HepG2 (cell line): ENCODE data around the gene PGA3. TPM values are rescaled to one million over a fixed set of nuclear protein-coding genes. Genes with fewer than 3 reads are reported as not detected.

Experiments
- DDIT3 ChIP-seq: sonication (generic); formaldehyde crosslinking; IDR thresholded peaks from 2 replicates; pipeline ENCODE4 v1.4.0; 2020; ENCODE audit warnings: mild to moderate bottlenecking, missing genetic modification reagents
- GABPA ChIP-seq, 2 experiments: IDR thresholded peaks; 2 replicates each; pipeline ENCODE4 v1.6.1; 2011 to 2016; ENCODE audit warnings: low read depth in 2 of 2, low read length in 1 of 2, missing biosample characterization in 1 of 2, missing genetic modification characterization in 1 of 2
- HNF4G ChIP-seq, 2 experiments: sonication (generic) in 1 of 2; formaldehyde crosslinking in 1 of 2; IDR thresholded peaks; 2 replicates each; pipeline versions ENCODE4 v1.4.0 to v1.6.1; 2011 to 2020; ENCODE audit warnings: borderline replicate concordance in 2 of 2, low read depth in 2 of 2, mild to moderate bottlenecking in 2 of 2, low read length in 1 of 2, missing genetic modification reagents in 1 of 2, moderate library complexity in 1 of 2
- PLSCR1 ChIP-seq: sonication (generic); formaldehyde crosslinking; IDR thresholded peaks from 2 replicates; pipeline ENCODE4 v1.5.0; 2020; ENCODE audit warnings: missing genetic modification reagents, mild to moderate bottlenecking, borderline replicate concordance
- PTBP1 ChIP-seq: fragments of 200-400 bp; formaldehyde crosslinking; IDR thresholded peaks from 2 replicates; pipeline ENCODE4 v1.6.1; 2018; ENCODE audit warnings: low read length, low read depth; ENCODE audit not compliant: poor library complexity, severe bottlenecking
- RFX5 ChIP-seq: IDR thresholded peaks from 2 replicates; pipeline ENCODE4 v1.6.1; 2011; ENCODE audit warnings: low read depth, low read length, improper control_type of control experiment
- SAP130 ChIP-seq: IDR thresholded peaks from 2 replicates; pipeline ENCODE4 v1.6.1; 2016; ENCODE audit warnings: low read depth
- SMARCC2 ChIP-seq: fragments of 450-650 bp; IDR thresholded peaks from 2 replicates; pipeline ENCODE4 v1.6.1; 2017; ENCODE audit warnings: antibody characterized with exemption, mild to moderate bottlenecking
- SRSF4 ChIP-seq: fragments of 200-400 bp; formaldehyde crosslinking; IDR thresholded peaks from one replicate; pipeline ENCODE4 v1.6.1; 2018; ENCODE audit warnings: mild to moderate bottlenecking, low read depth, low read length, moderate library complexity; ENCODE audit not compliant: poor library complexity, severe bottlenecking
- ZNF460 ChIP-seq: sonication (generic); formaldehyde crosslinking; IDR thresholded peaks from 2 replicates; pipeline ENCODE4 v1.5.1; 2020; ENCODE audit warnings: missing genetic modification reagents, mild to moderate bottlenecking, borderline replicate concordance
- polyA plus RNA-seq, 8 experiments: library from polyadenylated mRNA; depleted of rRNA in 3 of 8; stranded (reverse) in 7 of 8; unstranded in 1 of 8; fragments of >200 nt; fragmentation: Illumina TruSeq in 4 of 8; extraction: Trizol in 4 of 8; gene quantifications; 2 replicates each; pipeline versions ENCODE4 v1.2.1 to v1.2.3, GENCODE V29; 2011 to 2016; ENCODE audit warnings: low read depth in 4 of 8, missing spikeins in 1 of 8, mixed read lengths in 1 of 8; ENCODE audit not compliant: insufficient read depth in 1 of 8
- total RNA-seq, 5 experiments: library from RNA; depleted of rRNA; stranded (reverse); fragments of >200 nt; fragmentation: Illumina TruSeq; extraction: Trizol; gene quantifications; 2 replicates each; pipeline ENCODE4 v1.2.3, GENCODE V29; 2016; ENCODE audit warnings: low read depth in 1 of 5
- TF ChIP-seq, protein P1 (sequence below), 2 experiments: sonication (generic) in 1 of 2; formaldehyde crosslinking in 1 of 2; IDR thresholded peaks; 2 replicates each; pipeline versions ENCODE4 v1.6.1 to v1.9.0; 2014 to 2022; ENCODE audit warnings: antibody characterized with exemption in 1 of 2, borderline replicate concordance in 1 of 2, inconsistent platforms in 1 of 2, low read depth in 1 of 2, missing genetic modification reagents in 1 of 2

Gene PGA3
- total and polyA plus RNA-seq, 2 of the 13 experiments (the other 11 are each of a cell fraction or from before 2014, with no cell fraction given): not detected

GRCh38 chr11:61174949-61175348 lies 28.4 kb upstream of the PGA3 start (continued):
- TF ChIP-seq, protein P1, sequence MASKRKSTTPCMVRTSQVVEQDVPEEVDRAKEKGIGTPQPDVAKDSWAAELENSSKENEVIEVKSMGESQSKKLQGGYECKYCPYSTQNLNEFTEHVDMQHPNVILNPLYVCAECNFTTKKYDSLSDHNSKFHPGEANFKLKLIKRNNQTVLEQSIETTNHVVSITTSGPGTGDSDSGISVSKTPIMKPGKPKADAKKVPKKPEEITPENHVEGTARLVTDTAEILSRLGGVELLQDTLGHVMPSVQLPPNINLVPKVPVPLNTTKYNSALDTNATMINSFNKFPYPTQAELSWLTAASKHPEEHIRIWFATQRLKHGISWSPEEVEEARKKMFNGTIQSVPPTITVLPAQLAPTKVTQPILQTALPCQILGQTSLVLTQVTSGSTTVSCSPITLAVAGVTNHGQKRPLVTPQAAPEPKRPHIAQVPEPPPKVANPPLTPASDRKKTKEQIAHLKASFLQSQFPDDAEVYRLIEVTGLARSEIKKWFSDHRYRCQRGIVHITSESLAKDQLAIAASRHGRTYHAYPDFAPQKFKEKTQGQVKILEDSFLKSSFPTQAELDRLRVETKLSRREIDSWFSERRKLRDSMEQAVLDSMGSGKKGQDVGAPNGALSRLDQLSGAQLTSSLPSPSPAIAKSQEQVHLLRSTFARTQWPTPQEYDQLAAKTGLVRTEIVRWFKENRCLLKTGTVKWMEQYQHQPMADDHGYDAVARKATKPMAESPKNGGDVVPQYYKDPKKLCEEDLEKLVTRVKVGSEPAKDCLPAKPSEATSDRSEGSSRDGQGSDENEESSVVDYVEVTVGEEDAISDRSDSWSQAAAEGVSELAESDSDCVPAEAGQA (IDR thresholded peaks at IDR 0.05; ENCODE audit: low read depth): no peak
- TF ChIP-seq, protein P1 (CRISPR knock-in tag; IDR thresholded peaks at IDR 0.05; ENCODE audit: borderline replicate concordance): no peak
- TF ChIP-seq PTBP1 (no peak), RFX5 (no peak), PLSCR1 (CRISPR knock-in tag) (no peak), SAP130 (CRISPR knock-in tag) (no peak), DDIT3 (no peak), GABPA (IDR thresholded peaks at IDR 0.05; ENCODE audit: low read depth, low read length) (no peak), GABPA (CRISPR knock-in tag; IDR thresholded peaks at IDR 0.05; ENCODE audit: low read depth) (no peak), SRSF4 (no peak), HNF4G (IDR thresholded peaks at IDR 0.05; ENCODE audit: borderline replicate concordance, low read depth, low read length) (no peak), HNF4G (CRISPR knock-in tag; IDR thresholded peaks at IDR 0.05; ENCODE audit: borderline replicate concordance, low read depth) (no peak), ZNF460 (no peak), SMARCC2 (no peak)
